ENCODE results near the gene ETS1. TPM values are rescaled to one million over a fixed set of nuclear protein-coding genes. Genes with fewer than 3 reads are reported as not detected.

Gene ETS1
- total and polyA plus RNA-seq, 10 donors: 58.1 to 455 (median 352) TPM

- intact Hi-C loops (cut with DNase I; ENCODE audit: low total_unique reads): no loop called here
- WGBS, 5 donors: 88 to 93% (median 91%) methylated on average over 5 of the region's 5 CpGs
- Histone ChIP-seq H3K4me1 (peaks cover 10 to 84% (median 39%) of the 10 kb centered on the region in 6 donors), H3K36me3 (no peaks in the 10 kb centered on the region), H3K27me3 (replicated peaks in 1 of 7) (no peaks in the 10 kb centered on the region), H3K9me3 (no peaks in the 10 kb centered on the region), H3K27ac (no peak overlapping the region), H3K4me3 (no peak overlapping the region)
- DNase-seq: no peak
- TF ChIP-seq POLR2A (IDR thresholded peaks at IDR 0.05) (no peak), POLR2AphosphoS5 (IDR thresholded peaks at IDR 0.05) (no peak), CTCF (IDR thresholded peaks at IDR 0.05 in 8 of 11, conservative IDR thresholded peaks at IDR 0.05 in 3 of 11) (no peak)
These were observed 31.6 kb upstream of the ETS1 start for GRCh38 chr11:128619007-128619406.

- H3K27me3 ChIP-seq (replicated peaks in 1 of 7): no peaks in the 10 kb centered on the region
- no peaks in the 10 kb centered on the region for H3K9me3 ChIP-seq
- 82 to 96% (median 94%) methylated on average over 7 of the region's 7 CpGs for WGBS, 5 donors
- H3K27ac ChIP-seq: no peak overlapping the region
- intact Hi-C loops (cut with DNase I; ENCODE audit: low total_unique reads): no loop called here
- H3K36me3 ChIP-seq: no peaks in the 10 kb centered on the region
- DNase-seq: no peak
- H3K4me3 ChIP-seq: no peak overlapping the region
- TF ChIP-seq POLR2A (IDR thresholded peaks at IDR 0.05): no peak
- no peak for TF ChIP-seq CTCF (IDR thresholded peaks at IDR 0.05 in 8 of 11, conservative IDR thresholded peaks at IDR 0.05 in 3 of 11)
- H3K4me1 ChIP-seq: peaks cover 10 to 84% (median 38%) of the 10 kb centered on the region in 6 donors
These were observed 31.2 kb upstream of the ETS1 start for GRCh38 chr11:128618603-128619002.

GRCh38 chr11:128616161-128616560, 28.8 kb upstream of the ETS1 start:
- Histone ChIP-seq H3K9me3 (no peaks in the 10 kb centered on the region), H3K27me3 (replicated peaks in 1 of 7) (no peaks in the 10 kb centered on the region), H3K4me3 (no peak overlapping the region), H3K27ac (peak overlapping the region in 2 of 8 donors; percentile 15 to 24), H3K36me3 (no peaks in the 10 kb centered on the region), H3K4me1 (peaks cover 18 to 84% (median 44%) of the 10 kb centered on the region in 6 donors)
- WGBS, 5 donors: 77 to 94% (median 83%) methylated on average over 4 to 7 of the region's 7 CpGs
- peak; percentile 67 for DNase-seq
- TF ChIP-seq POLR2AphosphoS5 (IDR thresholded peaks at IDR 0.05) (no peak), CTCF (IDR thresholded peaks at IDR 0.05 in 8 of 11, conservative IDR thresholded peaks at IDR 0.05 in 3 of 11) (no peak), POLR2A (IDR thresholded peaks at IDR 0.05) (no peak)
- intact Hi-C loops (cut with DNase I; ENCODE audit: low total_unique reads): no loop called here

- peaks cover 24 to 84% (median 46%) of the 10 kb centered on the region in 6 donors for H3K4me1 ChIP-seq
- 87 to 95% (median 94%) methylated on average over 7 of the region's 7 CpGs for WGBS, 5 donors
- H3K4me3 ChIP-seq: no peak overlapping the region
- DNase-seq: no peak
- no peaks in the 10 kb centered on the region for H3K9me3 ChIP-seq
- peak overlapping the region in 1 of 8 donors; percentile 24 for H3K27ac ChIP-seq
- intact Hi-C loops (cut with DNase I; ENCODE audit: low total_unique reads): no loop called here
- H3K36me3 ChIP-seq: no peaks in the 10 kb centered on the region
- H3K27me3 ChIP-seq (replicated peaks in 1 of 7): no peaks in the 10 kb centered on the region
- TF ChIP-seq POLR2AphosphoS5 (IDR thresholded peaks at IDR 0.05) (no peak), CTCF (IDR thresholded peaks at IDR 0.05 in 8 of 11, conservative IDR thresholded peaks at IDR 0.05 in 3 of 11) (no peak), POLR2A (IDR thresholded peaks at IDR 0.05) (no peak)
These were observed 28.3 kb upstream of the ETS1 start for GRCh38 chr11:128615612-128616011.
